ENCODE measurements around the gene KCNE1.
"Not testable (repeated sequence)": the region's sequence is repeated elsewhere in the genome, so short reads cannot be mapped to it uniquely, and the experiment has no call there.

Gene KCNE1

GRCh38 chr21:34510148-34511142 lies 1.6 kb downstream of the KCNE1 start:
- DNase-seq: peak; percentile 18

GRCh38 chr21:34509151-34509550 lies 2.9 kb downstream of the KCNE1 start:
- no peak for DNase-seq

GRCh38 chr21:34504595-34504994 lies 7.4 kb downstream of the KCNE1 start:
- DNase-seq: no peak

- DNase-seq: no peak
These were observed 9.4 kb downstream of the KCNE1 start for GRCh38 chr21:34502480-34503106.

GRCh38 chr21:34501716-34502115 lies 10.3 kb downstream of the KCNE1 start:
- no peak for DNase-seq

- no peak for DNase-seq
These were observed 11.8 kb downstream of the KCNE1 start for GRCh38 chr21:34500191-34500590.

- no peak for DNase-seq
These were observed 12.9 kb downstream of the KCNE1 start for GRCh38 chr21:34499116-34499515.

- no peak for DNase-seq
These were observed 13.4 kb downstream of the KCNE1 start for GRCh38 chr21:34498623-34499022.

GRCh38 chr21:34483854-34484253 lies 28.2 kb downstream of the KCNE1 start:
- DNase-seq: not testable (repeated sequence)

- DNase-seq: not testable (repeated sequence)
These were observed 28.6 kb downstream of the KCNE1 start for GRCh38 chr21:34483435-34483834.

GRCh38 chr21:34467333-34467732 lies 44.7 kb downstream of the KCNE1 start:
- not testable (repeated sequence) for DNase-seq

- DNase-seq: not testable (repeated sequence)
These were observed 52.6 kb downstream of the KCNE1 start for GRCh38 chr21:34459426-34459825.

- DNase-seq: not testable (repeated sequence)
These were observed 53.7 kb downstream of the KCNE1 start for GRCh38 chr21:34458266-34458665.

GRCh38 chr21:34456180-34456579 lies 55.8 kb downstream of the KCNE1 start:
- DNase-seq: not testable (repeated sequence)

- DNase-seq: not testable (repeated sequence)
These were observed 56.4 kb downstream of the KCNE1 start for GRCh38 chr21:34455628-34456027.

GRCh38 chr21:34447018-34447417 lies 65.0 kb downstream of the KCNE1 start:
- not testable (repeated sequence) for DNase-seq

GRCh38 chr21:34443486-34443885 lies 68.5 kb downstream of the KCNE1 start:
- not testable (repeated sequence) for DNase-seq

GRCh38 chr21:34429710-34430109 lies 82.3 kb downstream of the KCNE1 start:
- DNase-seq: not testable (repeated sequence)

- not testable (repeated sequence) for DNase-seq
These were observed 83.6 kb downstream of the KCNE1 start for GRCh38 chr21:34428441-34428840.

GRCh38 chr21:34427339-34427738 lies 84.7 kb downstream of the KCNE1 start:
- DNase-seq: not testable (repeated sequence)

- DNase-seq: not testable (repeated sequence)
These were observed 88.2 kb downstream of the KCNE1 start, which contains the start of gene SMIM34 for GRCh38 chr21:34423805-34424204. Gene SMIM34 (minus strand): TSS chr21:34423951. CDS start chr21:34423839, 112 bp downstream.

- DNase-seq: not testable (repeated sequence)
These were observed 94.4 kb downstream of the KCNE1 start for GRCh38 chr21:34417448-34418077.

- not testable (repeated sequence) for DNase-seq
These were observed 104.7 kb downstream of the KCNE1 start for GRCh38 chr21:34407294-34407693.
